Small intestine (tissue), 7 donors: ENCODE results near the gene IGF1R. TPM values are rescaled to one million over a fixed set of nuclear protein-coding genes. Genes with fewer than 3 reads are reported as not detected.
A peak's percentile ranks its signal among the peaks of the same experiment; 100 is the strongest.
"Not testable (repeated sequence)": the region's sequence is repeated elsewhere in the genome, so short reads cannot be mapped to it uniquely, and the experiment has no call there.

Source experiments
- DNase-seq, 2 donors: peaks; one replicate each; pipeline versions ENCODE4 v3.0.0 to v3.0.0-alpha.2; 2013
- FAIRE-seq: peaks from 2 replicates; lab custom pipeline; 2012; peaks lifted over from hg19 to GRCh38; lab: Jason Lieb, UNC
- H3K27ac ChIP-seq, 3 donors: one replicate each; pipeline ENCODE4 v1.5.1; 2013; ENCODE audit warnings: low read length in 2 of 3, mild to moderate bottlenecking in 2 of 3, control low read depth in 1 of 3, inconsistent platforms in 1 of 3, low read depth in 1 of 3, moderate library complexity in 1 of 3
- H3K27me3 ChIP-seq, 3 donors: one replicate each; pipeline ENCODE4 v1.6.1; 2013; ENCODE audit warnings: low read length in 3 of 3, inconsistent platforms in 1 of 3; ENCODE audit not compliant: control insufficient read depth in 3 of 3, insufficient read depth in 3 of 3
- H3K36me3 ChIP-seq, 3 donors: one replicate each; pipeline ENCODE4 v1.6.1; 2013; ENCODE audit warnings: low read length in 3 of 3, inconsistent platforms in 1 of 3, low read depth in 1 of 3, mild to moderate bottlenecking in 1 of 3, moderate library complexity in 1 of 3; ENCODE audit not compliant: control insufficient read depth in 3 of 3, insufficient read depth in 2 of 3
- H3K4me1 ChIP-seq, 3 donors: one replicate each; pipeline ENCODE4 v1.6.1; 2013; ENCODE audit warnings: low read length in 2 of 3, inconsistent platforms in 1 of 3, low read depth in 1 of 3, mild to moderate bottlenecking in 1 of 3, moderate library complexity in 1 of 3; ENCODE audit not compliant: control insufficient read depth in 3 of 3, insufficient read depth in 2 of 3
- H3K4me3 ChIP-seq, 3 donors: one replicate each; pipeline ENCODE4 v1.5.1; 2013; ENCODE audit warnings: low read length in 3 of 3, control low read depth in 1 of 3, inconsistent platforms in 1 of 3, low read depth in 1 of 3, mild to moderate bottlenecking in 1 of 3, moderate library complexity in 1 of 3
- H3K9me3 ChIP-seq, 2 donors: one replicate each; pipeline ENCODE4 v1.6.1; 2013; ENCODE audit warnings: low read depth in 1 of 2, low read length in 1 of 2; ENCODE audit not compliant: control insufficient read depth in 2 of 2, insufficient read depth in 1 of 2
- WGBS, 3 donors: extraction: QIAGEN DNeasy Blood & Tissue Kit; methylation state at CpG; one replicate each; pipeline ENCODE4 v1.1.7; 2013; 5-methylcytosine and 5-hydroxymethylcytosine counted together
- polyA plus RNA-seq, 4 donors: library from polyadenylated mRNA; stranded (reverse) in 3 of 4; unstranded in 1 of 4; fragments of 200-250 nt in 3 of 4; fragments of 120-200 nt in 1 of 4; gene quantifications; one replicate each; pipeline versions ENCODE4 v1.2.1 to v1.2.3, GENCODE V29; 2013
- donor health status: healthy with polysubstance abuse.
- donor health status: control.
- donor health status: control.
- donor health status: Bipolar disorder and iron deficiency.
- donor health status: healthy.

The IGF1R gene
- polyA plus RNA-seq, 4 donors, result 0.54 to 27.9 (median 3.8) TPM

- Histone ChIP-seq H3K27me3 (peaks cover 0 to 2% (median 0%) of the 10 kb centered on the region in 3 donors), H3K4me1 (no peaks in the 10 kb centered on the region), H3K9me3 (no peaks in the 10 kb centered on the region), H3K36me3 (no peaks in the 10 kb centered on the region), H3K4me3 (no peak overlapping the region), H3K27ac (no peak overlapping the region)
- WGBS, 3 donors, result 92 to 93% (median 92%) methylated on average over 6 of the region's 6 CpGs
- no peak for FAIRE-seq
- DNase-seq, result no peak
Measured at GRCh38 chr15:98614681-98615080, 33.7 kb upstream of the IGF1R start.

- Histone ChIP-seq H3K4me1 (no peaks in the 10 kb centered on the region), H3K36me3 (no peaks in the 10 kb centered on the region), H3K27me3 (peaks cover 0 to 5% (median 0%) of the 10 kb centered on the region in 3 donors), H3K9me3 (no peaks in the 10 kb centered on the region), H3K4me3 (no peak overlapping the region), H3K27ac (no peak overlapping the region)
- 62 to 78% (median 64%) methylated on average over 10 of the region's 10 CpGs for WGBS, 3 donors
- DNase-seq (no peak), FAIRE-seq (no peak)
Measured at GRCh38 chr15:98616397-98616796, 31.9 kb upstream of the IGF1R start.

GRCh38 chr15:98617328-98617980, 30.9 kb upstream of the IGF1R start:
- H3K9me3 ChIP-seq, result no peaks in the 10 kb centered on the region
- peaks cover 0 to 5% (median 0%) of the 10 kb centered on the region in 3 donors for H3K27me3 ChIP-seq
- FAIRE-seq (no peak), DNase-seq (no peak)
- H3K36me3 ChIP-seq, result no peaks in the 10 kb centered on the region
- H3K27ac ChIP-seq, result no peak overlapping the region
- 79 to 81% (median 81%) methylated on average over 5 of the region's 5 CpGs for WGBS, 3 donors
- H3K4me1 ChIP-seq, result no peaks in the 10 kb centered on the region
- no peak overlapping the region for H3K4me3 ChIP-seq

GRCh38 chr15:98618576-98618975, 29.8 kb upstream of the IGF1R start:
- FAIRE-seq, H3K27ac ChIP-seq, H3K4me1 ChIP-seq, H3K4me3 ChIP-seq, H3K36me3 ChIP-seq, H3K9me3 ChIP-seq, H3K27me3 ChIP-seq, DNase-seq: not testable (repeated sequence)
- 87 to 95% (median 91%) methylated on average over 12 to 13 of the region's 13 CpGs for WGBS, 3 donors

GRCh38 chr15:98620020-98620419, 28.3 kb upstream of the IGF1R start:
- Histone ChIP-seq H3K27me3 (peaks cover 0 to 6% (median 0%) of the 10 kb centered on the region in 3 donors), H3K9me3 (no peaks in the 10 kb centered on the region), H3K36me3 (no peaks in the 10 kb centered on the region), H3K4me3 (no peak overlapping the region), H3K4me1 (no peaks in the 10 kb centered on the region), H3K27ac (no peak overlapping the region)
- WGBS, 3 donors, result 27 to 65% (median 43%) methylated on average over 8 of the region's 8 CpGs
- FAIRE-seq, result no peak
- DNase-seq, result peak in 1 of 2 donors; percentile 11

GRCh38 chr15:98621021-98621420, 27.3 kb upstream of the IGF1R start:
- DNase-seq (no peak), FAIRE-seq (no peak)
- no peaks in the 10 kb centered on the region for H3K36me3 ChIP-seq
- no peaks in the 10 kb centered on the region for H3K9me3 ChIP-seq
- no peak overlapping the region for H3K4me3 ChIP-seq
- no peaks in the 10 kb centered on the region for H3K4me1 ChIP-seq
- no peak overlapping the region for H3K27ac ChIP-seq
- H3K27me3 ChIP-seq, result peaks cover 0 to 6% (median 0%) of the 10 kb centered on the region in 3 donors
- 38 to 88% (median 73%) methylated on average over 2 of the region's 2 CpGs for WGBS, 3 donors

- H3K36me3 ChIP-seq, result no peaks in the 10 kb centered on the region
- H3K4me1 ChIP-seq, result no peaks in the 10 kb centered on the region
- no peak overlapping the region for H3K27ac ChIP-seq
- 77 to 90% (median 81%) methylated on average over 22 of the region's 22 CpGs for WGBS, 3 donors
- no peak overlapping the region for H3K4me3 ChIP-seq
- H3K9me3 ChIP-seq, result no peaks in the 10 kb centered on the region
- FAIRE-seq (no peak), DNase-seq (no peak)
- peaks cover 0 to 4% (median 0%) of the 10 kb centered on the region in 3 donors for H3K27me3 ChIP-seq
Measured at GRCh38 chr15:98625614-98626013, 22.7 kb upstream of the IGF1R start.

- H3K4me1 ChIP-seq, result no peaks in the 10 kb centered on the region
- H3K27me3 ChIP-seq, result peaks cover 0 to 4% (median 0%) of the 10 kb centered on the region in 3 donors
- H3K4me3 ChIP-seq, result no peak overlapping the region
- no peaks in the 10 kb centered on the region for H3K9me3 ChIP-seq
- H3K36me3 ChIP-seq, result no peaks in the 10 kb centered on the region
- DNase-seq (no peak), FAIRE-seq (no peak)
- no peak overlapping the region for H3K27ac ChIP-seq
- 75 to 93% (median 85%) methylated on average over 4 of the region's 4 CpGs for WGBS, 3 donors
Measured at GRCh38 chr15:98626153-98626552, 22.2 kb upstream of the IGF1R start.

GRCh38 chr15:98628216-98628615, 20.1 kb upstream of the IGF1R start:
- no peaks in the 10 kb centered on the region for H3K4me1 ChIP-seq
- DNase-seq (no peak), FAIRE-seq (no peak)
- no peak overlapping the region for H3K4me3 ChIP-seq
- peaks cover 0 to 4% (median 0%) of the 10 kb centered on the region in 3 donors for H3K27me3 ChIP-seq
- no peak overlapping the region for H3K27ac ChIP-seq
- H3K9me3 ChIP-seq, result no peaks in the 10 kb centered on the region
- no peaks in the 10 kb centered on the region for H3K36me3 ChIP-seq
- WGBS, 3 donors, result 90 to 92% (median 91%) methylated on average over 1 of the region's 1 CpG
